Glutamatergic neuron (in vitro differentiated cells): ENCODE measurements around the gene ULK1. TPM values are rescaled to one million over a fixed set of nuclear protein-coding genes. Genes with fewer than 3 reads are reported as not detected.

Experiments
- DNase-seq: peaks from one replicate; pipeline ENCODE4 v3.0.0; 2022
- H3K27ac Mint-ChIP-seq: one replicate; pipeline ENCODE4 v1.8.0; 2020; ENCODE audit warnings: mild to moderate bottlenecking, mixed read lengths, inconsistent platforms; ENCODE audit not compliant: unreplicated experiment
- H3K27me3 Mint-ChIP-seq: one replicate; pipeline ENCODE4 v1.8.0; 2020; ENCODE audit warnings: mild to moderate bottlenecking, moderate library complexity, mixed read lengths, inconsistent platforms; ENCODE audit not compliant: unreplicated experiment
- H3K36me3 Mint-ChIP-seq: one replicate; pipeline ENCODE4 v1.8.0; 2020; ENCODE audit warnings: mild to moderate bottlenecking, mixed read lengths, inconsistent platforms; ENCODE audit not compliant: unreplicated experiment
- H3K4me1 Mint-ChIP-seq: one replicate; pipeline ENCODE4 v1.8.0; 2020; ENCODE audit warnings: mild to moderate bottlenecking, low read depth, mixed read lengths, inconsistent platforms; ENCODE audit not compliant: unreplicated experiment
- H3K4me3 Mint-ChIP-seq: one replicate; pipeline ENCODE4 v1.8.0; 2020; ENCODE audit warnings: mild to moderate bottlenecking, mixed read lengths, inconsistent platforms; ENCODE audit not compliant: unreplicated experiment
- H3K9me3 Mint-ChIP-seq: one replicate; pipeline ENCODE4 v1.8.0; 2020; ENCODE audit warnings: mild to moderate bottlenecking, moderate library complexity, mixed read lengths, inconsistent platforms; ENCODE audit not compliant: unreplicated experiment
- CTCF ChIP-seq: fragments of 200-600 bp; sonication (generic); IDR thresholded peaks from one replicate; pipeline ENCODE4 v1.5.0; 2021; ENCODE audit not compliant: partially characterized antibody, unreplicated experiment
- total RNA-seq: library from RNA; stranded (reverse); fragmentation: NEBNext Ultra II Directional; extraction: Animal tissue kit (Norgen Biotek cat#: 25700); gene quantifications from one replicate; pipeline ENCODE4 v1.2.1, GENCODE V29; 2021; ENCODE audit not compliant: unreplicated experiment

ULK1 gene
- total RNA-seq, 1 donor from 2014 or later = 168 TPM

GRCh38 chr12:131921866-131922769, 27.7 kb downstream of the ULK1 start:
- H3K27ac Mint-ChIP-seq = peak overlapping the region; percentile 43
- H3K4me3 Mint-ChIP-seq = no peak overlapping the region

GRCh38 chr12:131922772-131923171, 28.4 kb downstream of the ULK1 start:
- H3K36me3 Mint-ChIP-seq = no peaks in the 10 kb centered on the region
- H3K4me1 Mint-ChIP-seq = peaks cover 8% of the 10 kb centered on the region
- no peak for TF ChIP-seq CTCF
- peaks cover 3% of the 10 kb centered on the region for H3K9me3 Mint-ChIP-seq
- no peak for DNase-seq
- H3K27me3 Mint-ChIP-seq = peaks cover 13% of the 10 kb centered on the region
- H3K4me3 Mint-ChIP-seq = peak overlapping the region; percentile 15
- peak overlapping the region; percentile 33 for H3K27ac Mint-ChIP-seq

More at GRCh38 chr12:131921866-131922769, 27.7 kb downstream of the ULK1 start:
- no peak for TF ChIP-seq CTCF
- Mint-ChIP-seq H3K9me3 (peaks cover 3% of the 10 kb centered on the region), H3K36me3 (no peaks in the 10 kb centered on the region), H3K4me1 (peaks cover 8% of the 10 kb centered on the region), H3K27me3 (peaks cover 13% of the 10 kb centered on the region)
- DNase-seq = no peak

- no peaks in the 10 kb centered on the region for H3K36me3 Mint-ChIP-seq
- peaks cover 15% of the 10 kb centered on the region for H3K27me3 Mint-ChIP-seq
- peaks cover 7% of the 10 kb centered on the region for H3K9me3 Mint-ChIP-seq
- H3K27ac Mint-ChIP-seq = peak overlapping the region; percentile 33
- peak overlapping the region; percentile 15 for H3K4me3 Mint-ChIP-seq
- DNase-seq = no peak
- no peak for TF ChIP-seq CTCF
- peaks cover 8% of the 10 kb centered on the region for H3K4me1 Mint-ChIP-seq
These were observed 28.8 kb downstream of the ULK1 start for GRCh38 chr12:131923260-131923659.

- peaks cover 8% of the 10 kb centered on the region for H3K4me1 Mint-ChIP-seq
- H3K4me3 Mint-ChIP-seq = peak overlapping the region; percentile 75
- no peak for TF ChIP-seq CTCF
- peaks cover 12% of the 10 kb centered on the region for H3K27me3 Mint-ChIP-seq
- peaks cover 13% of the 10 kb centered on the region for H3K9me3 Mint-ChIP-seq
- no peak for DNase-seq
- H3K36me3 Mint-ChIP-seq = no peaks in the 10 kb centered on the region
- peak overlapping the region; percentile 66 for H3K27ac Mint-ChIP-seq
These were observed 33.0 kb downstream of the ULK1 start for GRCh38 chr12:131927110-131928079.
